PC-9 (cell line): Measurements from ENCODE around the gene FOSL2. TPM values are rescaled to one million over a fixed set of nuclear protein-coding genes. Genes with fewer than 3 reads are reported as not detected.
A peak's percentile ranks its signal among the peaks of the same experiment; 100 is the strongest.

ENCODE experiments used
- BruUV-seq: library from RNA; stranded (reverse); fragments of 400-500 nt; replicated peaks from 2 replicates; lab custom pipeline; 2021; lab: Mats Ljungman, UMichigan
- CTCF ChIA-PET: fragments of 300-600 bp; sonication (Branson Sonifier 250); formaldehyde crosslinking; loops from one replicate; lab custom pipeline; 2022; ENCODE audit warnings: antibody characterized with exemption; lab: Charles Lee
- POLR2A ChIA-PET: fragments of 300-600 bp; sonication (Branson Sonifier 250); formaldehyde crosslinking; loops from one replicate; lab custom pipeline; 2022; ENCODE audit warnings: antibody characterized with exemption; ENCODE audit not compliant: unreplicated experiment; lab: Charles Lee
- DNase-seq, 2 experiments: peaks; one replicate each; pipeline versions ENCODE4 v3.0.0 to v3.0.0-alpha.2; 2015 to 2022; ENCODE audit warnings: mixed read lengths in 1 of 2
- H2AFZ ChIP-seq: fragments of 200-600 bp; sonication (generic); 2 replicates; pipeline ENCODE4 v1.8.1; 2017; ENCODE audit warnings: antibody characterized with exemption
- H3F3A ChIP-seq: fragments of 200-600 bp; sonication (generic); 2 replicates; pipeline ENCODE4 v1.8.1; 2017; ENCODE audit warnings: antibody characterized with exemption, mild to moderate bottlenecking, low read depth; ENCODE audit not compliant: insufficient read depth
- H3K27ac ChIP-seq: fragments of 200-600 bp; sonication (generic); 2 replicates; pipeline ENCODE4 v1.6.1; 2016; ENCODE audit warnings: mixed run types
- H3K27me3 ChIP-seq: fragments of 200-600 bp; sonication (generic); 2 replicates; pipeline ENCODE4 v1.6.1; 2016; ENCODE audit warnings: low read depth, mixed run types; ENCODE audit not compliant: insufficient read depth
- H3K36me3 ChIP-seq: fragments of 200-600 bp; sonication (generic); 2 replicates; pipeline ENCODE4 v1.6.1; 2016; ENCODE audit warnings: low read depth, mixed run types
- H3K4me1 ChIP-seq: fragments of 200-600 bp; sonication (generic); replicated peaks from 2 replicates; pipeline ENCODE4 v1.6.1; 2016; ENCODE audit warnings: mixed run types; ENCODE audit not compliant: insufficient read depth
- H3K4me2 ChIP-seq: fragments of 200-600 bp; sonication (generic); 2 replicates; pipeline ENCODE4 v1.6.1; 2017; ENCODE audit warnings: mixed run types
- H3K4me3 ChIP-seq: fragments of 200-600 bp; sonication (generic); 2 replicates; pipeline ENCODE4 v1.6.1; 2016; ENCODE audit warnings: mixed run types
- H3K79me2 ChIP-seq: fragments of 200-600 bp; sonication (generic); 2 replicates; pipeline ENCODE4 v1.6.1; 2017; ENCODE audit warnings: low read depth, mixed run types
- H3K9me2 ChIP-seq: fragments of 200-600 bp; sonication (generic); 2 replicates; pipeline ENCODE4 v1.8.1; 2017; ENCODE audit warnings: mild to moderate bottlenecking; ENCODE audit not compliant: insufficient read depth
- H3K9me3 ChIP-seq: fragments of 200-600 bp; sonication (generic); 2 replicates; pipeline ENCODE4 v1.8.1; 2016; ENCODE audit warnings: low read depth; ENCODE audit not compliant: insufficient read depth
- H4K20me1 ChIP-seq: fragments of 200-600 bp; sonication (generic); 2 replicates; pipeline ENCODE4 v1.8.1; 2017; ENCODE audit not compliant: insufficient read depth
- EZH2 ChIP-seq: fragments of 200-600 bp; sonication (generic); IDR thresholded peaks from 2 replicates; pipeline ENCODE4 v1.8.0; 2017; ENCODE audit warnings: antibody characterized with exemption, low read depth
- intact Hi-C: fragments of 100-400 bp; cut with micrococcal nuclease; formaldehyde crosslinking; loops from one replicate; pipeline ENCODE4 v1.10.0; 2022; ENCODE audit not compliant: unreplicated experiment
- total RNA-seq: library from RNA; stranded (reverse); gene quantifications from 2 replicates; pipeline ENCODE4 v1.2.3, GENCODE V29; 2021
- TF ChIP-seq, protein P1 (sequence below): fragments of 200-600 bp; sonication (generic); conservative IDR thresholded peaks from 2 replicates; pipeline ENCODE4 v1.6.1; 2017; ENCODE audit warnings: mixed run types, antibody characterized with exemption, mild to moderate bottlenecking, moderate library complexity

FOSL2 gene
- total RNA-seq, 1 experiment from 2014 or later = 60.0 TPM

DNA sequence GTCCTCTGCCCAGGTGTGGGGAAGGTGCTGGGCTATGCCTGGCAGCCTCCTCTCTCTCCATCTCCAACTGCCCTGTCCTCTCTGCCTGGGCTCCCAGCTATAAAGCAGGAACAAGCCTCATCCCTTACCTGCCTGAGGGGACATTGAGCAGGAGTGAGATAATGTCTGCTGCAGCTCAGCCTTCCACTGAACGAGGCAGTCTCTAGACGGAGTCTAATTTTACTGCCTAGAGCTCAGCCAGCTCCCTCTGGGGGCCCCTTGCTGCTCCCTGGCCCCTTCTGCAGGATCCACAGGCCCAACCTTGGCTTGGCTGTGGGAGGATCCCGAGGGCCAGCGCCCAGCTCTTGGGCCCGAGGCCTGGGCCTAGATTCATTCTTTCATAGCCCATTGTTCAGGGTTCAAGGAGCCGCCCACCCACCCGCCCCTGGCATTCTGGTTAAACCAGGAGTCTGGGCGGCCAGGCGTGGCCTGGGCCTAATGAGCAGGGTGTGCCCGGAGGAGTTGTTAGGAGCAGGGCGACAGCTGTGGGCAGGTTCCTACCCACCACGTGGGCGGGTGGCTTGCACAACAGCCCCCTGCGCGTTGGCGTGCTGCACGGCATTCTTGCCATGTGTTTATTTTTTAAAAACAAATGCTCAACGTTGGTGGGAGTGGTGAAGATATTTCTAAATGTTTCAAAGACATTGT is 44.6 kb downstream of the FOSL2 start:
- no peaks in the 10 kb centered on the region; the same call in 1 of the 2 replicates for H3K36me3 ChIP-seq
- ChIA-PET POLR2A (interaction anchor here (0.5 to 1.4 kb wide), 4 partner anchors 28 to 146 kb away, joined by 3 to 13 read pairs (median 4); no protein-coding TSS in a partner anchor), CTCF (interaction anchor here (0.6 kb wide), 1 partner anchor 522 kb away, joined by 3 read pairs; no protein-coding TSS in a partner anchor)
- intact Hi-C loops = loop anchor here (2.0 to 10.0 kb wide), 2 partner anchors 72 to 318 kb away; partner anchors contain the start of gene PPP1CB
- peak overlapping the region; percentile 27; the same call in 1 of the 2 replicates for H3K4me3 ChIP-seq
- H3K9me3 ChIP-seq = peaks cover 7% of the 10 kb centered on the region
- no TSS peak for BruUV-seq
- H3K4me1 ChIP-seq = peaks cover 39% of the 10 kb centered on the region
- peak overlapping the region; percentile 93 for H3K27ac ChIP-seq
- H3K79me2 ChIP-seq = no peaks in the 10 kb centered on the region
- peak overlapping the region; percentile 20; the same call in 1 of the 2 replicates for H2AFZ ChIP-seq
- H3K27me3 ChIP-seq = no peaks in the 10 kb centered on the region
- H3K4me2 ChIP-seq = peak overlapping the region; percentile 65
- DNase-seq = peak; percentile 82 to 90
- H3F3A ChIP-seq = peaks cover 29% of the 10 kb centered on the region; the same call in 1 of the 2 replicates
- H4K20me1 ChIP-seq = no peaks in the 10 kb centered on the region
- no peaks in the 10 kb centered on the region for H3K9me2 ChIP-seq
- TF ChIP-seq EZH2 = no peak
- TF ChIP-seq, protein P1, sequence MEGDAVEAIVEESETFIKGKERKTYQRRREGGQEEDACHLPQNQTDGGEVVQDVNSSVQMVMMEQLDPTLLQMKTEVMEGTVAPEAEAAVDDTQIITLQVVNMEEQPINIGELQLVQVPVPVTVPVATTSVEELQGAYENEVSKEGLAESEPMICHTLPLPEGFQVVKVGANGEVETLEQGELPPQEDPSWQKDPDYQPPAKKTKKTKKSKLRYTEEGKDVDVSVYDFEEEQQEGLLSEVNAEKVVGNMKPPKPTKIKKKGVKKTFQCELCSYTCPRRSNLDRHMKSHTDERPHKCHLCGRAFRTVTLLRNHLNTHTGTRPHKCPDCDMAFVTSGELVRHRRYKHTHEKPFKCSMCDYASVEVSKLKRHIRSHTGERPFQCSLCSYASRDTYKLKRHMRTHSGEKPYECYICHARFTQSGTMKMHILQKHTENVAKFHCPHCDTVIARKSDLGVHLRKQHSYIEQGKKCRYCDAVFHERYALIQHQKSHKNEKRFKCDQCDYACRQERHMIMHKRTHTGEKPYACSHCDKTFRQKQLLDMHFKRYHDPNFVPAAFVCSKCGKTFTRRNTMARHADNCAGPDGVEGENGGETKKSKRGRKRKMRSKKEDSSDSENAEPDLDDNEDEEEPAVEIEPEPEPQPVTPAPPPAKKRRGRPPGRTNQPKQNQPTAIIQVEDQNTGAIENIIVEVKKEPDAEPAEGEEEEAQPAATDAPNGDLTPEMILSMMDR = no peak

DNA sequence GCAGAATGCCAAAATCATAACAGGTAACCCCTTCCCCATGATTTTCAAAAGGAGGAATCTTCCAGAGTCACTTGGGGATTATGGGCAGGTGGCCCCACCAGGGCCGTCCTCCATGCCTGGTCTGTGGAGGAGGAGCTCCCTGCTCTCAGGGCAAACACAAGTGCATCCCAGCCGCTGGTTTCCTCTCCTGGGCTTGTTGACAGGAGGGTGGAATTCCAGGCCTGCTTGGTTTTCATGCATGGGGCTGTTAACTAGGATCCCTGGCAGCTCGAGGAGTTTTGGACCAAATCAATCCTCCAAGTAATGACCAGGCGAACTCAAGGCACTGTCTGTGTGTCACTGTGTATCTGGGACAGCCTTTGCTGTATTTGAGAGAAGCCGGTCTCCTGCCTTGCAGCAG is 45.3 kb downstream of the FOSL2 start:
- Histone ChIP-seq H3K79me2 (no peaks in the 10 kb centered on the region), H3K4me3 (no peak overlapping the region), H3K4me1 (peaks cover 39% of the 10 kb centered on the region), H3K9me2 (no peaks in the 10 kb centered on the region), H4K20me1 (no peaks in the 10 kb centered on the region), H2AFZ (peak overlapping the region; percentile 7; the same call in 1 of the 2 replicates), H3F3A (peaks cover 29% of the 10 kb centered on the region; the same call in 1 of the 2 replicates), H3K27ac (peak overlapping the region; percentile 93), H3K27me3 (no peaks in the 10 kb centered on the region), H3K4me2 (peak overlapping the region; percentile 65), H3K36me3 (no peaks in the 10 kb centered on the region; the same call in 1 of the 2 replicates), H3K9me3 (peaks cover 7% of the 10 kb centered on the region)
- intact Hi-C loops = loop anchor here (2.0 to 10.0 kb wide), 2 partner anchors 71 to 317 kb away; partner anchors contain the start of gene PPP1CB
- ChIA-PET POLR2A (interaction anchor here (0.6 to 1.4 kb wide), 4 partner anchors 8 to 146 kb away, joined by 3 to 13 read pairs (median 8); no protein-coding TSS in a partner anchor), CTCF (no interaction called here)
- no peak for TF ChIP-seq EZH2
- TF ChIP-seq, protein P1 = no peak
- TSS peak; percentile 78 for BruUV-seq
- peak in 1 of 2 experiments; percentile 21 for DNase-seq

DNA sequence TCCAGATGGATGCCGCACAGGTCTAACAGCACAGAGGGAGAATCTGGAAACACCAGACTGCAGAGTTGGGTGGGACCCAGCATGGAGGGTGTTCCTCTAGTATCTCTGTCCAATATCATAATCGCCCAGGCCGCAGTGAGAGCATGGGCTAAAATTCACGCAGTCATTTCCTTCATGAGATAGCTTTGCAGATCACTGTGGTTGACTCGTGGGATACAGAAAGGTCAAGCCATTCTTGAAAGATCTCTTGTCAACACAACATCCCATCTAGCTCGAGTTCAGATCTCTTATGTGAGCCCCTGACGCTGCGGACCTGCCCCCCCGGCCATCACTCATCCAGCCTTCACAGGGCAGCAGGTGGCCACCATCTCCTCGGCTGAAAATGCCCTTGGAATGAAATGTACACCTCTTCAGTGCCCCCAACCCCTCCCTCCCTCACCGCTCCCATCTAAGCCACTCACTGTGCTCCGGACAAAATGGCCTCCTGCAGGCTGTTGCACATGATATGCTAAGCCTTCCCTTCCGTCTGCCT is 45.9 kb downstream of the FOSL2 start:
- Histone ChIP-seq H3K36me3 (no peaks in the 10 kb centered on the region), H3K9me3 (peaks cover 2% of the 10 kb centered on the region), H4K20me1 (no peaks in the 10 kb centered on the region), H3K27ac (no peak overlapping the region), H3K79me2 (no peaks in the 10 kb centered on the region), H3F3A (peaks cover 29% of the 10 kb centered on the region; the same call in 1 of the 2 replicates), H3K4me1 (peaks cover 39% of the 10 kb centered on the region), H3K9me2 (no peaks in the 10 kb centered on the region), H2AFZ (no peak overlapping the region), H3K4me3 (no peak overlapping the region), H3K27me3 (no peaks in the 10 kb centered on the region), H3K4me2 (no peak overlapping the region)
- TF ChIP-seq, protein P1 = no peak
- no peak for TF ChIP-seq EZH2
- intact Hi-C loops = loop anchor here (10.0 kb wide), 1 partner anchor 316 kb away; the partner anchor contains the start of gene PPP1CB
- CTCF ChIA-PET = interaction anchor here (0.7 kb wide), 1 partner anchor 29 kb away, joined by 12 read pairs; no protein-coding TSS in a partner anchor
- POLR2A ChIA-PET = interaction anchor here (0.6 kb wide), 2 partner anchors 7 to 750 kb away, joined by 5 to 12 read pairs; no protein-coding TSS in a partner anchor
- no TSS peak for BruUV-seq
- no peak for DNase-seq
